GM20000 (cell line): ENCODE data around the gene CCBE1.

Experiments
- DNase-seq: peaks from one replicate; pipeline ENCODE4 v3.0.0; 2012; ENCODE audit warnings: low spot score
- TF ChIP-seq, protein P1 (sequence below): IDR thresholded peaks from 2 replicates; pipeline ENCODE4 v1.5.1; 2012; ENCODE audit warnings: mild to moderate bottlenecking, control low read depth; ENCODE audit errors: extremely low read depth, missing control alignments

The CCBE1 gene

GRCh38 chr18:59551902-59552635, 145.2 kb downstream of the CCBE1 start:
- DNase-seq, result no peak
- TF ChIP-seq, protein P1, sequence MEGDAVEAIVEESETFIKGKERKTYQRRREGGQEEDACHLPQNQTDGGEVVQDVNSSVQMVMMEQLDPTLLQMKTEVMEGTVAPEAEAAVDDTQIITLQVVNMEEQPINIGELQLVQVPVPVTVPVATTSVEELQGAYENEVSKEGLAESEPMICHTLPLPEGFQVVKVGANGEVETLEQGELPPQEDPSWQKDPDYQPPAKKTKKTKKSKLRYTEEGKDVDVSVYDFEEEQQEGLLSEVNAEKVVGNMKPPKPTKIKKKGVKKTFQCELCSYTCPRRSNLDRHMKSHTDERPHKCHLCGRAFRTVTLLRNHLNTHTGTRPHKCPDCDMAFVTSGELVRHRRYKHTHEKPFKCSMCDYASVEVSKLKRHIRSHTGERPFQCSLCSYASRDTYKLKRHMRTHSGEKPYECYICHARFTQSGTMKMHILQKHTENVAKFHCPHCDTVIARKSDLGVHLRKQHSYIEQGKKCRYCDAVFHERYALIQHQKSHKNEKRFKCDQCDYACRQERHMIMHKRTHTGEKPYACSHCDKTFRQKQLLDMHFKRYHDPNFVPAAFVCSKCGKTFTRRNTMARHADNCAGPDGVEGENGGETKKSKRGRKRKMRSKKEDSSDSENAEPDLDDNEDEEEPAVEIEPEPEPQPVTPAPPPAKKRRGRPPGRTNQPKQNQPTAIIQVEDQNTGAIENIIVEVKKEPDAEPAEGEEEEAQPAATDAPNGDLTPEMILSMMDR, result no peak

DNA sequence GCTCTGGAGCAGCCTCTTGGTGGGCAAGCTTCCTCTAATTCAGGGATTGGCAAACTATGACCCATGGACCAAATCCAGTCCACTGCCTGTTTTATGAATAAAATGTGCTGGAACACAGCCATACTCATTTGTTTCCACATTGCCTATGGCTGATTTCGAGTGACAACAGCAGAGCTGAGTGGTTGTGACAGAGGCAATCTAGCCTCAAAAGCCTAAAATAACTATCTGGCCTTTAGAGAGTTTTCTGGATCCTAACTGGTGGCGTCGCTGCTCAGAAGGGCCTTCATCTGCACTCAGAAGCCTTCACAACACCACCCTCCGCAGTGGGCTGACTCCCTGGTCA, 147.1 kb downstream of the CCBE1 start:
- DNase-seq, result no peak
- TF ChIP-seq, protein P1, result no peak

GRCh38 chr18:59549503-59550173, 147.6 kb downstream of the CCBE1 start:
- TF ChIP-seq, protein P1, result no peak
- DNase-seq, result no peak

DNA sequence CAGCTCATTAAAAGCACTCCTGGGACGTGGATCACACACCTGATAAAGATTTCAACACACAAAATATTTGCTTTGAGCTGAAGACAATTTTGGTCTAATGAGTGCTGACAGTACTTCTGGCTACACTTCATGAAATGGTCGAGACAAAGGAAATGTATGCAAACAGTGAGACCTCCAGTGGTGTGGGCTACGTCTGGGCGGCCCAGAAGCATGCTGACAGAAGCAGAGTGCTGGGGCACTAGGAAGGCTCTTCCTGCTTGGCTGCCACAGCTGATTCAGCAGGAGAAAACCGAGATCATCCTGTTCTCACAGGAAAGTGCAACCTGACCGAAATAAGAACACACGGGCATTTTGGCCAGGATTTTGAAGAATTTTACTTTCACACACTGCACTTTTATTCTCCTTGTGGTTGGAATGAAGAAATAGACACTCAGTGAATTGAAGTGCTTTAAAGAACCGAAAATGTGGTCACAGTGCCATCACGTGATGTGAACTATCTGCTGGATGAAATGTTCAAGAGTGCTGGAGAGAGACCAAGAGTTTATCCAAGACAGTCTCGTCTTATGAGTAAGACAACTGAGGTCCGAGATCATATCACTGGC, 149.5 kb downstream of the CCBE1 start:
- no peak for DNase-seq
- TF ChIP-seq, protein P1, result no peak

- TF ChIP-seq, protein P1, result no peak
- DNase-seq, result no peak
Observed at GRCh38 chr18:59546188-59546587, 151.0 kb downstream of the CCBE1 start.

GRCh38 chr18:59540780-59541179, 156.4 kb downstream of the CCBE1 start:
- TF ChIP-seq, protein P1, result no peak
- no peak for DNase-seq

- DNase-seq, result no peak
- TF ChIP-seq, protein P1, result no peak
Observed at GRCh38 chr18:59540346-59540745, 156.9 kb downstream of the CCBE1 start.
